NCI-H2029 treated with DMSO at 0.1 percent for 48 hours (cell line): ENCODE results near the gene MAPRE2.
"Not testable (repeated sequence)": the region's sequence is repeated elsewhere in the genome, so short reads cannot be mapped to it uniquely, and the experiment has no call there.

Experiments
- DNase-seq: peaks from one replicate; lab custom pipeline; 2025; lab: John Stamatoyannopoulos, UW

The MAPRE2 gene

GRCh38 chr18:35155398-35156117 is 114.3 kb downstream of the MAPRE2 start:
- DNase-seq: no peak

DNA sequence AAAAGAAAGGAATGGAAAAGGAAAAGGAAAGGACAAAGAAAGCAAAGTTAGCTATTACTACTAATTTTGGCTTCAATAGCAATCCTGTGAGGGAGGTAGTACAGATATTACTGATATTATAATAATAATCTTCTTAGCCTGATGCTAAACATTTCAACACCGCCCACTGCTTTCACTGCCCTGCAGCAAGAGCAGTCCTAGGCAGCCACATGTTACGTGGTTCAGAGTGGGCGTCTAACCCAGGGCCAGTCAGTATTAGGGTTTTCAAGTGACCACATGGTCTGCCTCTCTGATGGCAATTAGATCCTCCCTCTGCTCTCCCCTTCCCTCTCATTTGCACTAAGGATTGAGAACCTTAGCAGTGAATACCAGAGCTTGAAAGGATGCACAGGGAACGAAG is 116.0 kb downstream of the MAPRE2 start:
- DNase-seq: no peak

DNA sequence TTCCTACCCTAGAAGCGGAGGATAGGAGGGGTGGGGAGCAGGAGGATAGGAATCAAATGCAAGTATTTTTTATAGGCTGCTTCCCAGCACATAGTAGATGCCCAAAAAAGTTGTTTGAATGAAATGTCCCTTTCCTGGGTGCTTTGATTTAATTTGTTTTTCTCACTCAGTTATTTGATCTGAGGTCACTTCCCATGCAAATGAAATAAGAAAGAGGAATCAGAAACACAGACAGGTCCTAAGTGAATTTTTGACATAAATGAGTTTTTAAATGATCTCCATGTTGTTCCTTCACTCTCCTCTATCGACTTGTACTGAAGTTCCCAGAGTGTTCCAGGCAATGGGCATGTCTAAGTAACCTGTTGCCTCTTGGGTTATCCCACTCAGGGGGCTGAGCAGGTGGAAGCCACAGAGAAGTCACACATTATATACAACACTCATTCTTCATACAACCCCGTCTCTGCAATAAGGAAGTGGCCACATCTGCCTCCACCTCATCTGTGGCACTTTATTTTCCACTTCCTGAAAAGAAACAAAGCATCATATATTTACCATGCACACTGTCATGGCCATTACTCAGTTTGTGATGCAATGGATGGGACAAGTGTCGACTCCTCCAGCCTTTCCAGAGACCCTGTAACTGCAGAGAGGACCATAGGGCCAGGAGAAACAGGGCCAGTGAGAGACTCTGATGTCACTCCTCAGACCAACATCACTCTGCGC is 117.7 kb downstream of the MAPRE2 start:
- no peak for DNase-seq

DNA sequence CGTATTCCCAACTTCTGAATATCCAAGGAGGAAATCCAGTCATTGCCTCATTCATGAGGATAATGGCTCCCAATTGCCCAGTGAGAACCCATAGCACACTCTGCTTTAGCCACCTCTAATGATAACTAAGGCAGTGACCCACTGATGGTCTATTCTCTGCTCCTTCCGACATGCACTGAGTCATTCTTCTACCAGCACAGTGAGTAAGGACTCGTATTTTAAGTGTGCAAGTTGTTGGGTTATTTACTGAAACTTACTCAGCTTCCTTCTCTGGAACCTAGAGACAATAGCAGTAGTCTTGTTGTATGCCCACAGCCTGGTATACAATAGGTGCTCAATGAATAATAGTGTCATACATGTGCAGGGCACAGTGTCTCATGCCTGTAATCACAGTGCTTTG is 118.6 kb downstream of the MAPRE2 start:
- DNase-seq: no peak

- DNase-seq: no peak
Measured at GRCh38 chr18:35161485-35161884, 120.3 kb downstream of the MAPRE2 start.

DNA sequence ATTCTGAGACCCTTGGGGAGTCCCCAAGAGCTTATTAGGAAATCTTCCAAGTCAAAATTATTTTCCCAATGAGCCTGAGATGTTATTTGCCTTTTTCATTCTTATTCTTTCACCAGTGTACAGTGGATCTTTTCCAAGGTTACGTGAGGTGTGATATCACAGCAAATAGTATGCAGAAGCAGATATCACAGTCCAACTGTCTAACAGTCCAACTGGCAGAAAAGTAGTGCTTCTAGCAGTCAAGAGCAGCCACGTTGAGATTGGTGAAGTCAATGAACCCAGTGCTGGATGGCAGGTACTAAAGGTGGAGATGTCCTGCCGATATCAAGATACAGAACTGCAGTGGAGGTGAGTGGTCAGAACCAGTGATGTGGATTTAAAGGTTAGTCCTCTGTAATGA is 120.7 kb downstream of the MAPRE2 start:
- DNase-seq: no peak

DNA sequence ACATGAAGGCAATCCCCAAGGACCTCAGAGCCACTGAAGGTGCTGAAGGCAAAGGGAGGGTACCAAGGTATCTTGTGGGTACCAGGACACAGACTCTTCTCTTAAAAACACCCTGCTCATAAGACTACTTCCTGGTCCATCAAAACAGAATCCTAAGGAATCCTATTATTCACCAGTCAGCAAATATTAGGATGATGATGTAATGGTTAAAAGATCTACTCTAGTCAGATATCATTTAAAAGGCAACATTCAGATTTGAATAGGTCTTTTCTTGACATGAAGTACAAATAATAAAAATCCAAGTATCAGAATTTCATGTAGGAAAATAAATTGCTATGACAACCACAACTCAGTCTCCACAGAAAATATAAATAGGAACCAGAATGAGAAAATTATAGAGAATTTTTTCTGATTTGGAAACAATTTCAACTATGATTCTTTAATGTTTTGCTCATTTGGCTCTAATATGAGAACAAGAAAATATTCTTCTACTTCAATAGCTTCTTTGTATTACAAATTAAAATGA is 121.9 kb downstream of the MAPRE2 start:
- no peak for DNase-seq

GRCh38 chr18:35163721-35164120 is 122.5 kb downstream of the MAPRE2 start:
- no peak for DNase-seq

- DNase-seq: no peak
Measured at GRCh38 chr18:35164133-35164532, 122.9 kb downstream of the MAPRE2 start.

GRCh38 chr18:35167332-35167731 is 126.1 kb downstream of the MAPRE2 start:
- DNase-seq: no peak

GRCh38 chr18:35167857-35168256 is 126.6 kb downstream of the MAPRE2 start:
- no peak for DNase-seq

DNA sequence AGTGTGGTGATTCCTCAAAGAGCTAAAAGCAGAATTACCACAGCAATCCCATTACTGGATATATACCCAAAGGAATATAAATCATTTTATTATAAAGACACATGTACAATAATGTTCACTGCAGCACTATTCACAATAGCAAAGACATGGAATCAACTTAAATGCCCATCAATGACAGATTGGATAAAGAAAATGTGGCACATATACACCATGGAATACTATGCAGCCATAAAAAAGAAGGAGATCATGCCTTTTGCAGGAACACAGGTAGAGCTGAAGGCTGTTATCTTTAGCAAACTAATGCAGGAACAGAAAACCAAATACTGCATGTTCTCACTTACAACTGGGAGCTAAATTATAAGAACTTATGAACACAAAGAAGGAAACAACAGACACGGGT is 129.1 kb downstream of the MAPRE2 start:
- DNase-seq: not testable (repeated sequence)

GRCh38 chr18:35171315-35171987 is 130.2 kb downstream of the MAPRE2 start:
- DNase-seq: no peak

GRCh38 chr18:35172009-35172408 is 130.8 kb downstream of the MAPRE2 start:
- DNase-seq: peak; percentile 19

DNA sequence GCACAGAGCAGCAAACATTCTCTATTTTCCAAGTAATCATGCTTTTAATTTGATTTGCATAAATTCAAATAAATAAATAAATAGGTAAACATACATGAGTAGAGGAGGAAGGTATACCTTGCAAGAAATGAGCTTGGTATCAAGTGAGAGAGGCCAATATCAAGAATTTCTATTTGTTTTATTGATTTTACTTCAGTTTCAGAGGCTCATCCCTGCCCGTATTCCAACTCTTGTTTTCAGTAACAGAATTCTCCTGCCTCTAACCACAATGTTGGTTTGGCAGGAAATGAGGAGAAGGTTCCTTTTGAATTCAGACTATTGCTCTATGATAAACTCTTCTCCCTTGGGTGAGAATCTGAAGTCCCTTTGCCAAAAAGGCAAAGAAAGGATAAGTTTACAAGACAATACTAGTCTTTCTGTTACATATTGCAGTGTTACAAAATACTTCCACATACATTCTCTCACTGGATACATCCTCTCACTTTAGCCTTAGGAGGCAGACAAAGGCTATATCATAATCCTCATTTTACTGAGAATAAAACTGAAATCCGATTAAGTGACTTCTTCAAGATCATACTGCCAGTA is 131.3 kb downstream of the MAPRE2 start:
- no peak for DNase-seq

DNA sequence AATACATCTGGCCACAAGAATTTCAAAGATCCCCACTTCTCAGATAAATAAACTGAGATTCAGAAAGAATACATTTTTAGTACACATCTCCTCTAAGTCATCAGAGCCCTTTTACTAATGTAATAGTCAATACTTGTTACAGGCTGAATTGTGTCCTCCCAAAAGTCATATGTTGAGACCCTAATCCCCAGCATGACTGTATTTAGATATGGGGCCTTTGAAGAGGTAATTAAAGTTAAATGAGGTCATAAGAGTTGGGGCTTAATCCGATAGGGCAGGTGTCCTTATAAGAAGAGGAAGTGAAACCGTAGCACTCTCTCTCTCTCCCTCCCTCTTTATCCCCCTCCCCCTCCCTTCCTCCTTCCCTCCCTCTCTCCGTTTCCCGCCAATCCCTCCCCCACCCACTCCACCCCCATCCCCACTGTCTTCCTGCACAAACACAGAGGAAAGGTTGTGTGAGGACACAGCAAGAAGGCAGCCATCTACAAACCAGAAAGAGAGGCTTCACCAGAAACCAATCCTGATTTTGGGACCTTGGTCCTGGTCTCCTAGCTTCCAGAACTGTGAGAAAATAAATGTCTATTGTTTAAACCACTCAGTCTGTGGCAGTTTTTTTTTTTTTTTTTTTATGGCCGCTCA is 133.0 kb downstream of the MAPRE2 start:
- DNase-seq: peak; percentile 74

DNA sequence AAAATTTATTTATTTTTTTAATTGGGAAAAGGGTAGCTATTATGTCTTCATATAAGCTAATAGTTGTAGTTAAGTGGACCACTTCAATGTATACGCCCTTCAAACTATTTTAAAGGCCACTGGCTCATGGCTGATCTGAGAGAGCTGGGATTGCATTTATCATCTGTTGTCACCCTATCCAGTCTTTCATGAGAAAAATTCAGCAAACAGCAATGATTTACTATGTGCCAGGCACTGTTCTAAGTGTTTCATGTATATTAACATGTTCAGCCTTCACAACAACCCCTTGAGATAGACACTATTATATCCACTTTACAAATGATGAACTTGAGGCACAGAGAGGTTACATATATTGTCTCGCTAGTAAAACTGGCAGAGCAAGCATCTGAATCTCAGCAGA is 133.5 kb downstream of the MAPRE2 start:
- DNase-seq: peak; percentile 42

GRCh38 chr18:35176925-35177324 is 135.7 kb downstream of the MAPRE2 start:
- no peak for DNase-seq

GRCh38 chr18:35178260-35178659 is 137.0 kb downstream of the MAPRE2 start:
- no peak for DNase-seq

- DNase-seq: no peak
Measured at GRCh38 chr18:35179906-35180305, 138.7 kb downstream of the MAPRE2 start.

DNA sequence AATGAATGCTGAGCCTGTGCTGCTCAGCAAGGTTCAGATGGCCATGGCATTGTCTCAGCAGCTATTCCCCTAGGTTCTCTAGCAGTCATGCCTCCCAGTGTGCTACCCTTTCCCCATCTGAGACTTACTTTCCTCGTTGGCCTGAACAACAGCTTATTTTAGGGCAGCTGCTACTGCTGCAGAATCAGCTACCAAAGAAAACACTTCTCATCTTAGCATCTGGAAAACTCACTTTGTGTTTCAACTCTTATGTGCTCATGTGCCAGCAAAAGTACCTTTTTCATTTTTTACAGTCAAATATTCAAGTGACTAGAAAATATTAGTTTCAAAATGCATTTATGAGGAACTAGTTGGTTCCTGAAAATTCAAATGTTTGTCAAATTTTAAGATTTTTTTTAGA is 139.2 kb downstream of the MAPRE2 start:
- no peak for DNase-seq

- DNase-seq: no peak
Measured at GRCh38 chr18:35182151-35182550, 140.9 kb downstream of the MAPRE2 start.
